ENCODE results near the gene SURF2. TPM values are rescaled to one million over a fixed set of nuclear protein-coding genes. Genes with fewer than 3 reads are reported as not detected.

SURF2 gene
- total RNA-seq, 2 donors from 2014 or later = 20.0 to 27.0 TPM

DNA sequence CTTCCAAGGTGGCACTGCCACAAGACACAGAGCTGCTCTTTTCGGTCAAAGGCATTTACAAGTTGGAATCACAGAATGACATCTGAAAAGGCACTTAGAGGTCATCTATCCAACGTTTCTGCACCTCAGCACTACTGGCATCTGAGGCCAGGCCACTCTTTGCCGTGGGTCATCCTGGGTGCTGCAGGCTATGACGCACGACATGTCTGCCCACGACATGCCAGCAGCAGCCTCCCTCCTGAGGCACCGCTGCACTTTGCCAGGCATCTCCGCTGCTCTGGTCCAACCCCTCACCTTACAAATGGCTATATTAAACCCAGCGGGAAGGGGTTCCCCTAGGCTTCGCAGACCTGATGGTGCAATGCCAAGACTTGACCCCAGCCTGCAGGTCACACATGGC lies 11.4 kb downstream of the SURF2 start:
- H3K4me1 ChIP-seq = peaks cover 70% of the 10 kb centered on the region
- H3K27ac ChIP-seq = peak overlapping the region; percentile 19 to 73 (median 50)
- intact Hi-C loops (cut with DNase I) = no loop called here
- WGBS, 2 donors = 70 to 74% methylated on average over 10 of the region's 10 CpGs
- H3K4me3 ChIP-seq = no peak overlapping the region
- TF ChIP-seq POLR2A (IDR thresholded peaks at IDR 0.05) = no peak
- TF ChIP-seq, protein P1, sequence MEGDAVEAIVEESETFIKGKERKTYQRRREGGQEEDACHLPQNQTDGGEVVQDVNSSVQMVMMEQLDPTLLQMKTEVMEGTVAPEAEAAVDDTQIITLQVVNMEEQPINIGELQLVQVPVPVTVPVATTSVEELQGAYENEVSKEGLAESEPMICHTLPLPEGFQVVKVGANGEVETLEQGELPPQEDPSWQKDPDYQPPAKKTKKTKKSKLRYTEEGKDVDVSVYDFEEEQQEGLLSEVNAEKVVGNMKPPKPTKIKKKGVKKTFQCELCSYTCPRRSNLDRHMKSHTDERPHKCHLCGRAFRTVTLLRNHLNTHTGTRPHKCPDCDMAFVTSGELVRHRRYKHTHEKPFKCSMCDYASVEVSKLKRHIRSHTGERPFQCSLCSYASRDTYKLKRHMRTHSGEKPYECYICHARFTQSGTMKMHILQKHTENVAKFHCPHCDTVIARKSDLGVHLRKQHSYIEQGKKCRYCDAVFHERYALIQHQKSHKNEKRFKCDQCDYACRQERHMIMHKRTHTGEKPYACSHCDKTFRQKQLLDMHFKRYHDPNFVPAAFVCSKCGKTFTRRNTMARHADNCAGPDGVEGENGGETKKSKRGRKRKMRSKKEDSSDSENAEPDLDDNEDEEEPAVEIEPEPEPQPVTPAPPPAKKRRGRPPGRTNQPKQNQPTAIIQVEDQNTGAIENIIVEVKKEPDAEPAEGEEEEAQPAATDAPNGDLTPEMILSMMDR (IDR thresholded peaks at IDR 0.05) = no peak
- no peak for DNase-seq
- ATAC-seq = no peak
- H3K27me3 ChIP-seq = no peaks in the 10 kb centered on the region
- H3K36me3 ChIP-seq (replicated peaks in 1 of 2; ENCODE audit: insufficient read depth in 1 of 2, low read depth in 2 of 2) = peaks cover 4 to 17% of the 10 kb centered on the region in 2 donors
- no peaks in the 10 kb centered on the region for H3K9me3 ChIP-seq

DNA sequence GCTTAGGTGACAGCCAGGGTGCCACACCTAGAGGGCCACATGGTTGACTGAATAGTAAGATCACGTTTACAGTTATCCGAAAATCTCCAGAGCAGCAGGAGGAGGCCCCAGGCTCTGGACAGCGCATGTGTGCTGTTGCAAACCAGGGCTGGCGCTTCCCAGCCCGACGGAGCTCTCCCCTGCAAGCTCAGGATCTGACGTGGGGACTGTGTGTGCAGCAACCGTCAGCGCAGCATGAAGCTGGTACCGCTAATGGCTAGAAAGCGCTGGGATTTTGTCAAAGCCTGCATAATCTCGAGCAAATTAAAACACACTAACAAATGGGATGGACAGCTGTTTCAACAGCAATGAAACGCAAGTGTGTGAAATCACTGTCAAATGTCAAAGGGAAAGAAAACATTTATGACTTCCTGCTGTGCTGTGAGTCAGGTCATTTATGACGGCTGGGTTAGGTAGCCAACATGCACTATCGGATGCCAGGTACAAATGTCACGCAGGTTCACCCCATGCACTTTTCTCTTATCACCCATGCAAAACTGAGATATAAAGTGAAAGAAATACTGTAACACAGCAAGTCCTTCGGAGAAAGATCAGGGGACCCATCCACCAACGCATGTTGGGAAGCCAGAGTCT lies 12.0 kb downstream of the SURF2 start:
- ATAC-seq = peak; percentile 57
- Histone ChIP-seq H3K9me3 (no peaks in the 10 kb centered on the region), H3K27ac (peak overlapping the region; percentile 22 to 73 (median 50)), H3K4me1 (peaks cover 76% of the 10 kb centered on the region), H3K36me3 (replicated peaks in 1 of 2; ENCODE audit: insufficient read depth in 1 of 2, low read depth in 2 of 2) (peaks cover 4 to 13% of the 10 kb centered on the region in 2 donors), H3K27me3 (no peaks in the 10 kb centered on the region), H3K4me3 (no peak overlapping the region)
- intact Hi-C loops (cut with DNase I) = no loop called here
- no peak for TF ChIP-seq POLR2A (IDR thresholded peaks at IDR 0.05)
- TF ChIP-seq, protein P1 (IDR thresholded peaks at IDR 0.05) = no peak
- WGBS, 2 donors = 11 to 23% methylated on average over 10 to 18 of the region's 18 CpGs
- peak in 2 of 4 donors; percentile 37 to 71 for DNase-seq

DNA sequence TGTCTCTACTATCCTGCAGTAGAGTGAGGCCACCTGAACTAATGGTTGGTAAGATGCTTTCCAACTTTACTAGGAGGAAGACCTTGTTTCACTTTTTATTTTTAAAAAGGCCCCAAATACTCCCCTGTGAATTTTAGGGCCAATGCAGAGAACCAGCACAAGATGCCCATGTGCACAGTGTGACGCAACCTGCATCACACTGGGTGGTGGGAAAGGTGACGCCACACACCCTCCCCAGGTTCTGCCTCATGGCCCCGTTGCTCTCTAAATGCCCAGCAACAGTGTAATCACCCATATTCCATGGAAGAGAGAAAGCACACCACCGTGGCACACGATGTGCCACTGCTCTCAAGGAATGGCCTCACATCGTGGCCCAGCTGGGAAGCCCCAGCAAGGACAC lies 13.1 kb downstream of the SURF2 start:
- no peak for TF ChIP-seq POLR2A (IDR thresholded peaks at IDR 0.05)
- TF ChIP-seq, protein P1 (IDR thresholded peaks at IDR 0.05) = no peak
- H3K9me3 ChIP-seq = no peaks in the 10 kb centered on the region
- peak overlapping the region in 3 of 4 donors; percentile 28 to 73 (median 66) for H3K27ac ChIP-seq
- DNase-seq (peak in 1 of 4 donors; percentile 33), ATAC-seq (no peak)
- intact Hi-C loops (cut with DNase I) = no loop called here
- 40 to 63% methylated on average over 6 of the region's 6 CpGs for WGBS, 2 donors
- no peak overlapping the region for H3K4me3 ChIP-seq
- no peaks in the 10 kb centered on the region for H3K27me3 ChIP-seq
- H3K4me1 ChIP-seq = peaks cover 85% of the 10 kb centered on the region
- peaks cover 4 to 9% of the 10 kb centered on the region in 2 donors for H3K36me3 ChIP-seq (replicated peaks in 1 of 2; ENCODE audit: insufficient read depth in 1 of 2, low read depth in 2 of 2)

DNA sequence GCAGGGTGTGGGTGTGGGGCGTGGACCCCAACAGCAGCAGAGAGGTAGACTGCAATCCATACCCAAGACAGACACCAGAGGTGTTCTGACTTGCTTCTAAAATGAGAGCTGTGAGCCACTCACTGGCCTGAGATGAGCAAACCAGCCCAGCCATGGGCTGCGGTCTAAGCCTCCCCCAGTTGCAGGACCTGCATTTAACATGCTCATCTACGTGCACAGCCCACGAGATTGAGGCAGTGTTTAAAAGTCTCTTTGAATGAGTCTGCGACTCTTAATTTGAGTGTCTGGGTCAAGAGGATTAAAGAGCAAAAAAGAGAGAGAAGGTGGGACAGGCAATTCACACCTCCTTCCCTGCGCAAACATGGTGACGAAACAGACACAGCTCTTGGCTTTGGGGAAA lies 13.6 kb downstream of the SURF2 start:
- peaks cover 4 to 9% of the 10 kb centered on the region in 2 donors for H3K36me3 ChIP-seq (replicated peaks in 1 of 2; ENCODE audit: insufficient read depth in 1 of 2, low read depth in 2 of 2)
- TF ChIP-seq, protein P1 (IDR thresholded peaks at IDR 0.05) = no peak
- TF ChIP-seq POLR2A (IDR thresholded peaks at IDR 0.05) = no peak
- ATAC-seq (no peak), DNase-seq (no peak)
- WGBS, 2 donors = 69 to 73% methylated on average over 7 of the region's 7 CpGs
- H3K4me3 ChIP-seq = no peak overlapping the region
- intact Hi-C loops (cut with DNase I) = loop anchor here (5.0 kb wide), 1 partner anchor 52 kb away; the partner anchor contains the start of gene ADAMTS13
- H3K9me3 ChIP-seq = no peaks in the 10 kb centered on the region
- H3K27ac ChIP-seq = peak overlapping the region in 3 of 4 donors; percentile 28 to 73 (median 66)
- H3K27me3 ChIP-seq = no peaks in the 10 kb centered on the region
- H3K4me1 ChIP-seq = peaks cover 86% of the 10 kb centered on the region
